Neuronal stem cell (in vitro differentiated cells): Measurements from ENCODE around the gene SNX22.

Experiments used
- DNase-seq: peaks from one replicate; pipeline ENCODE4 v3.0.0-alpha.2; 2013; ENCODE audit warnings: low spot score
- H2AFZ ChIP-seq: one replicate; pipeline ENCODE4 v1.6.1; 2013; ENCODE audit warnings: mild to moderate bottlenecking, low read length, inconsistent platforms
- H2AK5ac ChIP-seq: 2 replicates; pipeline ENCODE4 v1.6.1; 2013; ENCODE audit warnings: low read depth, mild to moderate bottlenecking, inconsistent platforms, low read length, moderate library complexity, mixed read lengths
- H2BK120ac ChIP-seq: 2 replicates; pipeline ENCODE4 v1.6.1; 2013; ENCODE audit warnings: low read depth, mild to moderate bottlenecking, inconsistent platforms, low read length, moderate library complexity, mixed read lengths
- H2BK12ac ChIP-seq: one replicate; pipeline ENCODE4 v1.6.1; 2013; ENCODE audit warnings: low read length, inconsistent platforms
- H2BK15ac ChIP-seq: 2 replicates; pipeline ENCODE4 v1.6.1; 2013; ENCODE audit warnings: mild to moderate bottlenecking, low read length, inconsistent platforms, mixed read lengths
- H2BK5ac ChIP-seq: one replicate; pipeline ENCODE4 v1.6.1; 2013; ENCODE audit warnings: inconsistent platforms, mild to moderate bottlenecking, low read length, moderate library complexity
- H3K14ac ChIP-seq: one replicate; pipeline ENCODE4 v1.6.1; 2013; ENCODE audit warnings: low read length, inconsistent platforms
- H3K18ac ChIP-seq: 2 replicates; pipeline ENCODE4 v1.6.1; 2013; ENCODE audit warnings: low read length, inconsistent platforms
- H3K23ac ChIP-seq: 2 replicates; pipeline ENCODE4 v1.6.1; 2013; ENCODE audit warnings: low read depth, mild to moderate bottlenecking, mixed read lengths, low read length, inconsistent platforms; ENCODE audit not compliant: poor library complexity
- H3K27ac ChIP-seq: replicated peaks from 3 replicates; pipeline ENCODE4 v1.5.1; 2013; ENCODE audit warnings: low read length, inconsistent platforms
- H3K27me3 ChIP-seq, 3 experiments: 2 replicates each; pipeline ENCODE4 v1.6.1; 2013; ENCODE audit warnings: low read length in 3 of 3, mild to moderate bottlenecking in 2 of 3, inconsistent platforms in 1 of 3, low read depth in 1 of 3, mixed read lengths in 1 of 3, moderate library complexity in 1 of 3; ENCODE audit not compliant: control insufficient read depth in 3 of 3, insufficient read depth in 3 of 3
- H3K36me3 ChIP-seq, 2 donors: replicated peaks in 1 of 2; 2 replicates each; pipeline ENCODE4 v1.6.1; 2013; ENCODE audit warnings: low read length in 2 of 2; ENCODE audit not compliant: control insufficient read depth in 2 of 2, insufficient read depth in 2 of 2
- H3K4ac ChIP-seq: 2 replicates; pipeline ENCODE4 v1.6.1; 2013; ENCODE audit warnings: inconsistent platforms, mild to moderate bottlenecking, low read length, moderate library complexity
- H3K4me1 ChIP-seq, 2 donors: 1 replicate in 1 of 2; 2 replicates in 1 of 2; pipeline ENCODE4 v1.6.1; 2013; ENCODE audit warnings: low read length in 2 of 2, low read depth in 1 of 2; ENCODE audit not compliant: control insufficient read depth in 2 of 2, insufficient read depth in 1 of 2
- H3K4me2 ChIP-seq: one replicate; pipeline ENCODE4 v1.6.1; 2013; ENCODE audit warnings: mild to moderate bottlenecking, low read length, inconsistent platforms; ENCODE audit not compliant: insufficient read depth, poor library complexity, severe bottlenecking
- H3K4me3 ChIP-seq, 2 donors: 2 replicates each; pipeline ENCODE4 v1.5.1; 2013; ENCODE audit warnings: low read length in 2 of 2, mild to moderate bottlenecking in 2 of 2, inconsistent platforms in 1 of 2, moderate library complexity in 1 of 2
- H3K79me1 ChIP-seq: one replicate; pipeline ENCODE4 v1.6.1; 2013; ENCODE audit warnings: low read depth, mild to moderate bottlenecking, inconsistent platforms, low read length, moderate library complexity
- H3K9ac ChIP-seq: one replicate; pipeline ENCODE4 v1.6.1; 2013; ENCODE audit warnings: mild to moderate bottlenecking, low read depth, low read length, inconsistent platforms; ENCODE audit not compliant: poor library complexity
- H3K9me3 ChIP-seq, 2 donors: replicated peaks in 1 of 2; 2 replicates each; pipeline versions ENCODE3 to v1.6.1; 2013; ENCODE audit warnings: low read length in 2 of 2, mild to moderate bottlenecking in 2 of 2, inconsistent platforms in 1 of 2, low read depth in 1 of 2, mixed read lengths in 1 of 2, moderate library complexity in 1 of 2; ENCODE audit not compliant: control insufficient read depth in 2 of 2, insufficient read depth in 1 of 2
- H4K8ac ChIP-seq: one replicate; pipeline ENCODE4 v1.6.1; 2013; ENCODE audit warnings: low read depth, mild to moderate bottlenecking, inconsistent platforms, low read length, moderate library complexity
- H4K91ac ChIP-seq: one replicate; pipeline ENCODE4 v1.6.1; 2013; ENCODE audit warnings: low read length, low read depth, mild to moderate bottlenecking, inconsistent platforms; ENCODE audit not compliant: poor library complexity
- WGBS, 2 donors: extraction: QIAGEN DNeasy Blood & Tissue Kit; methylation state at CpG; one replicate each; pipeline ENCODE4 v1.1.7; 2013; ENCODE audit warnings: missing lambda C conversion rate in 2 of 2, mixed read lengths in 1 of 2; ENCODE audit not compliant: insufficient read length in 2 of 2, insufficient replicate concordance in 1 of 2; ENCODE audit errors: extremely low coverage in 2 of 2; 5-methylcytosine and 5-hydroxymethylcytosine counted together

Gene SNX22

DNA sequence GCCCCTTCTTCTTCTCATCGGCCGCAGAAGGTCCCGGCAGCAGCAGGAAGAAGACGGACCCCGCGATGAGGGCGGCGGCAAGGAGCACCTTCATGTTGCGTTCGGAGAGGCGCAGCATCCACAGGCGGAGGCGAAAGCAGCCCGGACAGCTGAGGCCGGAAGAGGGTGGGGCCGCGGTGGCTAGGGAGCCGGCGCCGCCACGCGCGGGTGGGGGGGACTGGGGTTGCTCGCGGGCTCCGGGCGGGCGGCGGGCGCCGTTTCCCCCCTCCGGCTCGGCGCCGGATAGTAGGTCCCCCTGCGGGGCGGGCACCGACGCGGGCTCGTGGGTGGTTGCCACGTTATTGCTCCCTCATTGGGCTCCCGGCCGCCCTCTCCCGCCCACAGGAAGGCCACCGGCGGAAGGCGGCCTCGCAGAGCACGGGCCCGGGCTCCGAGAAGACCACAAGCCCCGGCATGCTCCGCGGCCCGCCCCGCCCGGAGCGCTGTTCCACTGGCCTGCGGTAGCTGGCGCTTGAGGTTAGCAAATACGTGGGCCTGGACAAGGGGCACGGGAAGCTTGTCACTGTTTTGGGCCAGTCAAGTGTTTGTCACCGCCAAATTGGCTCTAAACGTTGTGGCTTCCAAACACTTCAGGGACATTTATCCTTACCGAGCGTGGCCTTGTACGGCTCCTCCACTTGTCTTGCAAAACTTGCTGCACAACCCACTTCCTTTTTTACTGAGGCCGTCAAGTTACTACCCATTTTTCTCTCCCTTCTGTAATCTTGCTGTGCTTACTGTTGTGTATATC, 11.5 kb downstream of the SNX22 start, which contains the start of gene PPIB:
PPIB (minus strand) TSS at position 154 of the 790 bp plus-strand sequence; CDS start at position 118, 36 bp downstream.
- Histone ChIP-seq H2BK12ac (no peak within 1 kb of the TSS), H3K36me3 (peaks cover 19 to 39% of the 10 kb centered on the region in 2 donors), H2BK5ac (no peak within 1 kb of the TSS), H2BK15ac (no peak within 1 kb of the TSS), H3K27me3 (no peaks in the 10 kb centered on the region), H3K4me2 (peak within 1 kb of the TSS; percentile 50), H3K18ac (peak within 1 kb of the TSS; percentile 92), H3K4ac (no peak within 1 kb of the TSS), H3K9ac (peak within 1 kb of the TSS; percentile 95), H3K9me3 (no peaks in the 10 kb centered on the region), H4K91ac (no peak within 1 kb of the TSS), H3K4me1 (peaks cover 4 to 9% of the 10 kb centered on the region in 2 donors), H2AK5ac (peak within 1 kb of the TSS; percentile 60), H2AFZ (peak within 1 kb of the TSS; percentile 85), H3K14ac (peak within 1 kb of the TSS; percentile 77), H2BK120ac (no peak within 1 kb of the TSS), H3K27ac (peak within 1 kb of the TSS; percentile 50), H3K23ac (peak within 1 kb of the TSS; percentile 96), H4K8ac (no peak within 1 kb of the TSS), H3K4me3 (peak within 1 kb of the TSS; percentile 70 to 100), H3K79me1 (peaks cover 4% of the 10 kb centered on the region)
- no CpG with 5 or more reads among the region's 69 CpGs for WGBS, 2 donors
- peak; percentile 92 for DNase-seq

GRCh38 chr15:64163659-64164362, 12.3 kb downstream of the SNX22 start:
- H3K36me3 ChIP-seq: peaks cover 12 to 31% of the 10 kb centered on the region in 2 donors
- no peak overlapping the region for H2BK12ac ChIP-seq

DNA sequence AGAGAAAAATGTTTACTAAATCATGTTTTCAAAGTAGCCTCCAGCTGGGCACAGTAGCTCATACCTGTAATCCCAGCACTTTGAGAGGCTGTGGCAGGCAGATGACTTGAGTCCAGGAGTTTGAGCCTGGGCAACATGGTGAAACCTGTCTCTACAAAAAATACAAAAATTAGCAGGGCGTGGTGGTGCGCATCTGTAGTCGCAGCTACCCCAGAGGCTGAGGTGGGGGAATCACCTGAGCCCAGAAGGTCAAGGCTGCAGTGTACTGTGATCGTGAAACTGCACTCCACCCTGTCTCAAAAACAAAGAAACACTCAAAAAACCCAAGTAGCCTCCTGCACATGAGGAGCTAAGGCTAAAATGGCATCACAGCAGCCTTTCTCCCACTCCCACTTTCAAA, 12.9 kb downstream of the SNX22 start:
- Histone ChIP-seq H3K4me2 (no peak overlapping the region), H2BK5ac (no peak overlapping the region), H4K8ac (no peak overlapping the region), H3K27ac (no peak overlapping the region), H3K18ac (no peak overlapping the region), H3K4ac (no peak overlapping the region), H2AK5ac (no peak overlapping the region), H3K9me3 (no peaks in the 10 kb centered on the region), H3K36me3 (peaks cover 9 to 26% of the 10 kb centered on the region in 2 donors), H4K91ac (no peak overlapping the region), H3K14ac (no peak overlapping the region), H3K4me3 (no peak overlapping the region), H2BK120ac (no peak overlapping the region), H3K23ac (no peak overlapping the region), H3K4me1 (peaks cover 4 to 9% of the 10 kb centered on the region in 2 donors), H3K79me1 (peaks cover 2% of the 10 kb centered on the region), H3K9ac (no peak overlapping the region), H2AFZ (peak overlapping the region; percentile 85), H3K27me3 (no peaks in the 10 kb centered on the region), H2BK12ac (no peak overlapping the region), H2BK15ac (no peak overlapping the region)
- DNase-seq: no peak
- no CpG with 5 or more reads among the region's 4 CpGs for WGBS, 2 donors

More at GRCh38 chr15:64163659-64164362, 12.3 kb downstream of the SNX22 start:
- no peak overlapping the region for H3K23ac ChIP-seq
- no peak overlapping the region for H2BK15ac ChIP-seq
- no peaks in the 10 kb centered on the region for H3K9me3 ChIP-seq
- H3K4me3 ChIP-seq: peak overlapping the region in 1 of 2 donors; percentile 70
- no peak overlapping the region for H3K27ac ChIP-seq
- peaks cover 2% of the 10 kb centered on the region for H3K79me1 ChIP-seq
- WGBS, 2 donors: 100% methylated on average over 4 of the region's 14 CpGs; no CpG with 5 or more reads in 1 of the 2 donors
- H3K14ac ChIP-seq: no peak overlapping the region
- no peak overlapping the region for H4K8ac ChIP-seq
- H2AFZ ChIP-seq: peak overlapping the region; percentile 85
- no peaks in the 10 kb centered on the region for H3K27me3 ChIP-seq
- no peak overlapping the region for H2BK5ac ChIP-seq
- H2AK5ac ChIP-seq: no peak overlapping the region
- H3K4me1 ChIP-seq: peaks cover 4 to 9% of the 10 kb centered on the region in 2 donors
- H3K9ac ChIP-seq: no peak overlapping the region
- no peak overlapping the region for H4K91ac ChIP-seq
- H3K4ac ChIP-seq: no peak overlapping the region
- no peak overlapping the region for H2BK120ac ChIP-seq
- H3K18ac ChIP-seq: no peak overlapping the region
- no peak for DNase-seq
- H3K4me2 ChIP-seq: no peak overlapping the region
